Measurements from ENCODE around the gene TUG1. TPM values are rescaled to one million over a fixed set of nuclear protein-coding genes. Genes with fewer than 3 reads are reported as not detected.

TUG1 gene
- polyA plus RNA-seq, 1 experiment, result 152 TPM

- POLR2A ChIA-PET, result interaction anchor here (1.2 kb wide), 1 partner anchor 139 kb away, joined by 4 read pairs; no protein-coding TSS in a partner anchor
Observed at GRCh38 chr22:30946354-30946753, 22.7 kb upstream of the TUG1 start.

GRCh38 chr22:30947173-30947815 lies 21.8 kb upstream of the TUG1 start:
- Histone ChIP-seq H3K27me3 (ENCODE audit: control insufficient read depth, insufficient read depth, low read length) (no peaks in the 10 kb centered on the region), H3K9me3 (ENCODE audit: control insufficient read depth, insufficient read depth, low read length) (no peaks in the 10 kb centered on the region), H3K27ac (ENCODE audit: low read depth, low read length) (no peak overlapping the region), H3K4me3 (ENCODE audit: low read depth, low read length) (no peak overlapping the region)
- ChIA-PET CTCF (interaction anchor here (0.6 to 3.9 kb wide), 8 partner anchors 8 to 284 kb away, joined by 3 to 85 read pairs (median 5); partner anchors contain the start of genes MORC2, SELENOM, SMTN and TUG1), POLR2A (interaction anchor here (1.2 kb wide), 1 partner anchor 138 kb away, joined by 4 read pairs; no protein-coding TSS in a partner anchor)
- DNase-seq (ENCODE audit: low read depth, low spot score), result no peak
- 0 out of 2 replicates have a peak, but pooled peaks have one; percentile 14 for TF ChIP-seq CTCF (IDR thresholded peaks at IDR 0.05; ENCODE audit: low read depth, low read length)

More at GRCh38 chr22:30946354-30946753, 22.7 kb upstream of the TUG1 start:
- CTCF ChIA-PET, result interaction anchor here (0.5 to 3.9 kb wide), 8 partner anchors 9 to 285 kb away, joined by 3 to 85 read pairs (median 6); partner anchors contain the start of genes MORC2, SELENOM, SMTN and TUG1
- no peak overlapping the region for H3K27ac ChIP-seq (ENCODE audit: low read depth, low read length)
- H3K4me3 ChIP-seq (ENCODE audit: low read depth, low read length), result no peak overlapping the region
- no peaks in the 10 kb centered on the region for H3K27me3 ChIP-seq (ENCODE audit: control insufficient read depth, insufficient read depth, low read length)
- no peak for DNase-seq (ENCODE audit: low read depth, low spot score)
- no peak for TF ChIP-seq CTCF (IDR thresholded peaks at IDR 0.05; ENCODE audit: low read depth, low read length)
- no peaks in the 10 kb centered on the region for H3K9me3 ChIP-seq (ENCODE audit: control insufficient read depth, insufficient read depth, low read length)

- H3K9me3 ChIP-seq (ENCODE audit: control insufficient read depth, insufficient read depth, low read length), result no peaks in the 10 kb centered on the region
- POLR2A ChIA-PET, result interaction anchor here (1.0 kb wide), 1 partner anchor 137 kb away, joined by 5 read pairs; no protein-coding TSS in a partner anchor
- peak; percentile 66 for TF ChIP-seq CTCF (IDR thresholded peaks at IDR 0.05; ENCODE audit: low read depth, low read length)
- DNase-seq (ENCODE audit: low read depth, low spot score), result peak; percentile 36
- no peak overlapping the region for H3K4me3 ChIP-seq (ENCODE audit: low read depth, low read length)
- CTCF ChIA-PET, result interaction anchor here (0.8 to 4.1 kb wide), 9 partner anchors 20 to 282 kb away, joined by 3 to 85 read pairs (median 6); partner anchors contain the start of genes MORC2, SELENOM and SMTN
- H3K27me3 ChIP-seq (ENCODE audit: control insufficient read depth, insufficient read depth, low read length), result no peaks in the 10 kb centered on the region
- H3K27ac ChIP-seq (ENCODE audit: low read depth, low read length), result no peak overlapping the region
Observed at GRCh38 chr22:30947816-30948454, 21.1 kb upstream of the TUG1 start.

DNA sequence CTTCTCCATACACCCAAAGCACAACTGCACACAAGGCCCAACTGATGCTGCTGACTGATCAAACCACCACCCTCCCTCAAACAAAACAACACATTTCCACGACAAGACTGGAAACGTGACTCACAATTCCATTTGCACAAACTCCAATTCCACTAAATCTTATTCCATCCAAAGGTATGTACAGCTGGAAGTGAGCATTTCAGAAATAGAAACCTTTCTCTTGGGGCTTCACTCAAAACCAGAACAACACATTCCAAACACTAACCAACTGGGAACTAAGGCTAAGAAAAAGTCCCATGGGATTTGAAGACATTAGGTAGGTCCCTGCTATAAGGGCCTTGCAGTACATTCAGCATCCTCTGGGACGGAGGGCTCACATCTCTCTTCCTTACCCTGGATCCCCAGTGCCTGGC lies 20.1 kb upstream of the TUG1 start:
- ChIA-PET CTCF (interaction anchor here (0.6 to 4.1 kb wide), 12 partner anchors 19 to 325 kb away, joined by 3 to 24 read pairs (median 3); partner anchors contain the start of genes MORC2, SELENOM and SMTN), POLR2A (interaction anchor here (1.0 to 1.4 kb wide), 2 partner anchors 20 to 136 kb away, joined by 4 to 5 read pairs; partner anchors contain the start of genes MORC2 and TUG1)
- Histone ChIP-seq H3K27ac (ENCODE audit: low read depth, low read length) (no peak overlapping the region), H3K9me3 (ENCODE audit: control insufficient read depth, insufficient read depth, low read length) (no peaks in the 10 kb centered on the region), H3K4me3 (ENCODE audit: low read depth, low read length) (no peak overlapping the region), H3K27me3 (ENCODE audit: control insufficient read depth, insufficient read depth, low read length) (no peaks in the 10 kb centered on the region)
- 0 out of 2 replicates have a peak, but pooled peaks have one; percentile 13 for TF ChIP-seq CTCF (IDR thresholded peaks at IDR 0.05; ENCODE audit: low read depth, low read length)
- no peak for DNase-seq (ENCODE audit: low read depth, low spot score)

Data from AG04450 (cell line).